Endothelial cell (in vitro differentiated cells): ENCODE data around the gene LCE4A. TPM values are rescaled to one million over a fixed set of nuclear protein-coding genes. Genes with fewer than 3 reads are reported as not detected.
"Not testable (repeated sequence)": the region's sequence is repeated elsewhere in the genome, so short reads cannot be mapped to it uniquely, and the experiment has no call there.

Experiments
- DNase-seq: peaks from one replicate; pipeline ENCODE4 v3.0.0; 2021; ENCODE audit warnings: low spot score
- H3K27ac Mint-ChIP-seq: one replicate; pipeline ENCODE4 v1.8.0; 2021; ENCODE audit warnings: mixed read lengths, inconsistent platforms; ENCODE audit not compliant: unreplicated experiment
- H3K27me3 Mint-ChIP-seq: one replicate; pipeline ENCODE4 v1.8.0; 2021; ENCODE audit warnings: mild to moderate bottlenecking, moderate library complexity, mixed read lengths, inconsistent platforms; ENCODE audit not compliant: unreplicated experiment
- H3K36me3 Mint-ChIP-seq: one replicate; pipeline ENCODE4 v1.8.0; 2021; ENCODE audit warnings: mild to moderate bottlenecking, low read depth, mixed read lengths, inconsistent platforms; ENCODE audit not compliant: unreplicated experiment
- H3K4me1 Mint-ChIP-seq: one replicate; pipeline ENCODE4 v1.8.0; 2021; ENCODE audit warnings: mild to moderate bottlenecking, mixed read lengths, inconsistent platforms; ENCODE audit not compliant: unreplicated experiment
- H3K4me3 Mint-ChIP-seq: one replicate; pipeline ENCODE4 v1.8.0; 2021; ENCODE audit warnings: mild to moderate bottlenecking, mixed read lengths, inconsistent platforms; ENCODE audit not compliant: unreplicated experiment
- H3K9me3 Mint-ChIP-seq: one replicate; pipeline ENCODE4 v1.8.0; 2021; ENCODE audit warnings: mixed read lengths, inconsistent platforms; ENCODE audit not compliant: unreplicated experiment
- long read RNA-seq: library from polyadenylated mRNA; unstranded; transcript quantifications from one replicate; pipeline ENCODE4 v2.0.0, GENCODE V29; 2020; ENCODE audit not compliant: unreplicated experiment
- total RNA-seq: library from RNA; stranded (reverse); fragmentation: NEBNext Ultra II Directional; extraction: Animal tissue kit (Norgen Biotek cat#: 25700); gene quantifications from one replicate; pipeline ENCODE4 v1.2.1, GENCODE V29; 2021; ENCODE audit not compliant: unreplicated experiment
- TF ChIP-seq, protein P1 (sequence below): fragments of 200-600 bp; sonication (generic); IDR thresholded peaks from one replicate; pipeline ENCODE4 v1.5.0; 2021; ENCODE audit warnings: antibody characterized with exemption; ENCODE audit not compliant: unreplicated experiment

The LCE4A gene, protein sequence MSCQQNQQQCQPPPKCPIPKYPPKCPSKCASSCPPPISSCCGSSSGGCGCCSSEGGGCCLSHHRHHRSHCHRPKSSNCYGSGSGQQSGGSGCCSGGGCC
- not detected for total RNA-seq
- long read RNA-seq: 0 reads

DNA sequence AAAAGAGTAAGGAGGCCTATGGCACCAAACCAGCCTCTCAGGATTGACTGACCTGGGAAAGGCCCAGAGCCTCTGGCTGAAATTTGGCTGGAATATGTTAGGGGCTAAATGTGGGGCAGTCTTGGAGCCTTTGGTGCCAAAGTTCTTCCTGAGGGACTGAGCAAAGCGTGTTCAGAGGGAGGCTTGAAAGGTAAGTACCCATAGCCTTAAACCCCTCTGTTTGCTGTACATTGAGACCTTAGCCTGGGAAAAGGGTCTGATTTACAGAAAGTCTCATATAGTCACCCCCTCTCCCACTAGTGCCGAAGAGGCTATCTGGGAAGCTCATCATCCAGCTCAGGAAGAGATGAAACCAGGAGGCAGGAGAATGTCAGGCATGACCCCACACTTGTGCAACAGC is at the start of gene LCE4A:
TSS of gene LCE4A (plus strand) at position 301 of the 400 bp plus-strand sequence. CDS start 916 bp downstream, outside the sequence.
- Mint-ChIP-seq H3K27ac (no peak within 1 kb of the TSS), H3K27me3 (peaks cover 1% of the 10 kb centered on the region), H3K36me3 (no peaks in the 10 kb centered on the region), H3K4me1 (no peaks in the 10 kb centered on the region), H3K9me3 (no peaks in the 10 kb centered on the region), H3K4me3 (no peak within 1 kb of the TSS)
- no peak for DNase-seq
- TF ChIP-seq, protein P1, sequence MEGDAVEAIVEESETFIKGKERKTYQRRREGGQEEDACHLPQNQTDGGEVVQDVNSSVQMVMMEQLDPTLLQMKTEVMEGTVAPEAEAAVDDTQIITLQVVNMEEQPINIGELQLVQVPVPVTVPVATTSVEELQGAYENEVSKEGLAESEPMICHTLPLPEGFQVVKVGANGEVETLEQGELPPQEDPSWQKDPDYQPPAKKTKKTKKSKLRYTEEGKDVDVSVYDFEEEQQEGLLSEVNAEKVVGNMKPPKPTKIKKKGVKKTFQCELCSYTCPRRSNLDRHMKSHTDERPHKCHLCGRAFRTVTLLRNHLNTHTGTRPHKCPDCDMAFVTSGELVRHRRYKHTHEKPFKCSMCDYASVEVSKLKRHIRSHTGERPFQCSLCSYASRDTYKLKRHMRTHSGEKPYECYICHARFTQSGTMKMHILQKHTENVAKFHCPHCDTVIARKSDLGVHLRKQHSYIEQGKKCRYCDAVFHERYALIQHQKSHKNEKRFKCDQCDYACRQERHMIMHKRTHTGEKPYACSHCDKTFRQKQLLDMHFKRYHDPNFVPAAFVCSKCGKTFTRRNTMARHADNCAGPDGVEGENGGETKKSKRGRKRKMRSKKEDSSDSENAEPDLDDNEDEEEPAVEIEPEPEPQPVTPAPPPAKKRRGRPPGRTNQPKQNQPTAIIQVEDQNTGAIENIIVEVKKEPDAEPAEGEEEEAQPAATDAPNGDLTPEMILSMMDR: no peak

- Mint-ChIP-seq H3K9me3 (no peaks in the 10 kb centered on the region), H3K27me3 (peaks cover 1% of the 10 kb centered on the region), H3K4me3 (no peak overlapping the region), H3K4me1 (peaks cover 2% of the 10 kb centered on the region), H3K27ac (no peak overlapping the region), H3K36me3 (no peaks in the 10 kb centered on the region)
- TF ChIP-seq, protein P1: no peak
- no peak for DNase-seq
Observed at GRCh38 chr1:152658649-152659048, 49.3 kb upstream of the LCE4A start.

DNA sequence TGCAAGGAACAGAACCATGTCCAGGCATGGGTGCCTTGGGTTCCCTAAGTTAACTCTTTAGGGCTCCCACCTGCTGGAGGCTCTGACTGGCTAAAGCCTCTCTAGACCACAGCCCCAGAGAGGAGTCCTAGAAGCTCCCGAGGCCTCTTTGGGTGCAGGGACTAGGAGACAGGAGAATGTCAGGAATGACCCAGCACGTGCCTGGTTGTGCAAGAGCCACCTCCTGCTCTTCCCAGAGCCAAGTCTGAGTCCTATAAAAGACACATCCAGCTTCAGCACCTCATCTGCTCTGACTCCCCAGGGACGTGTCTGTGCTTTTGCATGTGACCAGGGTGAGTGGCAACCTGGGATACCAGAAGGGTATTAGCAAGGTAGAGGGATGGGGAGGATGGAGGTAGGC is 44.9 kb upstream of the LCE4A start, which contains the start of gene LCE2D:
TSS of gene LCE2D (plus strand) at position 283 of the 400 bp plus-strand sequence. CDS start 726 bp downstream, outside the sequence.
- H3K4me3 Mint-ChIP-seq: no peak within 1 kb of the TSS
- H3K27ac Mint-ChIP-seq: no peak within 1 kb of the TSS
- H3K36me3 Mint-ChIP-seq: no peaks in the 10 kb centered on the region
- H3K4me1 Mint-ChIP-seq: no peaks in the 10 kb centered on the region
- peaks cover 1% of the 10 kb centered on the region for H3K27me3 Mint-ChIP-seq
- no peak for DNase-seq
- H3K9me3 Mint-ChIP-seq: no peaks in the 10 kb centered on the region
- TF ChIP-seq, protein P1: no peak

GRCh38 chr1:152666171-152666570 is 41.8 kb upstream of the LCE4A start:
- not testable (repeated sequence) for H3K9me3 Mint-ChIP-seq, DNase-seq, H3K4me3 Mint-ChIP-seq, H3K27me3 Mint-ChIP-seq, H3K4me1 Mint-ChIP-seq, H3K27ac Mint-ChIP-seq, H3K36me3 Mint-ChIP-seq

DNA sequence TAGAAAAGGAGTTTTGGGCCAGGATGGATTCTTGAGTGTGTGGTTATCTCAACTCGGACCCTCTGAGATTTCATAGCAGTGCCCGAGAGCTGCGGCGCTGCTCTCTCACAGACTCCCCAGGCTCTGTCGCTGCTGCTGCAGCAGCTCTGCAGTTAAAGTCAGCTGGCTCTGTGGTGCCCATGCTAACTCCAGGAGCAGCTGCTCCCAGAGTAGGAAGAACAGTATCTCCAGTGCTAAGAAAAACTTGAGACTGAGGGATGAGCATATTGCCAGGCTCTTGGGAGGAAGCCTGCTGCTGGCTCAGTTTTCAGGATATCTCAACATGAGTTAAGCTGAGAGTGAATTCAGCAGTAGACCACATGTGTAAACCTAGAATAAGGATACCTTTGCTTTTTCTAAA is 40.3 kb upstream of the LCE4A start:
- Mint-ChIP-seq H3K27ac (no peak overlapping the region), H3K4me1 (no peaks in the 10 kb centered on the region), H3K27me3 (no peaks in the 10 kb centered on the region), H3K4me3 (no peak overlapping the region), H3K36me3 (no peaks in the 10 kb centered on the region), H3K9me3 (no peaks in the 10 kb centered on the region)
- TF ChIP-seq, protein P1: no peak
- no peak for DNase-seq
